ENCODE data around the gene GNG14.

- TF ChIP-seq REST (IDR thresholded peaks at IDR 0.05; ENCODE audit: insufficient read depth in 1 of 2, low read depth in 2 of 2, low read length in 2 of 2): no peak
- TF ChIP-seq TAF1 (IDR thresholded peaks at IDR 0.05; ENCODE audit: borderline replicate concordance, insufficient read depth, low read length): no peak
- TF ChIP-seq POLR2AphosphoS5 (IDR thresholded peaks at IDR 0.05; ENCODE audit: low read depth, low read length): no peak
- TF ChIP-seq SIN3A (IDR thresholded peaks at IDR 0.05; ENCODE audit: borderline replicate concordance, insufficient read depth, low read length): no peak
- no peak for TF ChIP-seq FOXP2 (optimal IDR thresholded peaks at IDR 0.05; ENCODE audit: borderline replicate concordance, extremely low read depth, extremely low read length, insufficient read depth)
Observed at GRCh38 chr19:12723381-12723640, 35.5 kb downstream of the GNG14 start.

All from PFSK-1 (cell line).